ENCODE measurements around the gene KLHDC3.

- TF ChIP-seq CTCF (IDR thresholded peaks at IDR 0.05 in 4 of 5, conservative IDR thresholded peaks at IDR 0.05 in 1 of 5), result no peak
- no peak for TF ChIP-seq POLR2A (IDR thresholded peaks at IDR 0.05)
These were observed 31.4 kb downstream of the KLHDC3 start for GRCh38 chr6:43045371-43045930.

All from gastrocnemius medialis (tissue), 4 donors.